SJSA1 (cell line): ENCODE measurements around the gene MYADM. TPM values are rescaled to one million over a fixed set of nuclear protein-coding genes. Genes with fewer than 3 reads are reported as not detected.

Experiments used
- DNase-seq, 2 experiments: peaks; one replicate each; pipeline ENCODE4 v3.0.0-alpha.2; 2015 to 2020; ENCODE audit warnings: low spot score in 2 of 2, low read depth in 1 of 2
- H3K27ac ChIP-seq: fragments of 250-450 bp; sonication (Bioruptor Pico); 2 replicates; pipeline ENCODE4 v1.5.1; 2020; ENCODE audit warnings: mild to moderate bottlenecking, moderate library complexity
- H3K27me3 ChIP-seq: fragments of 250-450 bp; sonication (Bioruptor Pico); replicated peaks from 2 replicates; pipeline ENCODE4 v1.5.1; 2020; ENCODE audit warnings: mild to moderate bottlenecking, moderate library complexity
- H3K36me3 ChIP-seq: fragments of 250-450 bp; sonication (Bioruptor Pico); 2 replicates; pipeline ENCODE4 v1.5.1; 2020; ENCODE audit warnings: mild to moderate bottlenecking
- H3K4me1 ChIP-seq: fragments of 250-450 bp; sonication (Bioruptor Pico); replicated peaks from 2 replicates; pipeline ENCODE4 v1.6.1; 2021; ENCODE audit warnings: mild to moderate bottlenecking
- H3K4me3 ChIP-seq: fragments of 250-450 bp; sonication (Bioruptor Pico); 2 replicates; pipeline ENCODE4 v1.5.1; 2020; ENCODE audit warnings: mild to moderate bottlenecking
- H3K9me3 ChIP-seq: fragments of 250-450 bp; sonication (Bioruptor Pico); replicated peaks from 2 replicates; pipeline ENCODE4 v1.5.1; 2020; ENCODE audit warnings: mild to moderate bottlenecking
- total RNA-seq: library from RNA; depleted of rRNA; stranded (reverse); fragments of >200 nt; shearing (Covaris generic); gene quantifications from 2 replicates; pipeline ENCODE4 v1.2.3, GENCODE V29; 2014

The MYADM gene
- total RNA-seq, 1 experiment from 2014 or later, result 35.7 TPM

GRCh38 chr19:53885036-53885435 is 17.4 kb downstream of the MYADM start:
- Histone ChIP-seq H3K27me3 (peaks cover 48% of the 10 kb centered on the region), H3K27ac (no peak overlapping the region)

GRCh38 chr19:53892301-53892980 is 24.8 kb downstream of the MYADM start:
- Histone ChIP-seq H3K9me3 (no peaks in the 10 kb centered on the region), H3K27ac (no peak overlapping the region), H3K4me1 (no peaks in the 10 kb centered on the region), H3K36me3 (no peaks in the 10 kb centered on the region), H3K4me3 (no peak overlapping the region), H3K27me3 (peaks cover 31% of the 10 kb centered on the region)
- DNase-seq, result no peak

More at GRCh38 chr19:53885036-53885435, 17.4 kb downstream of the MYADM start:
- no peaks in the 10 kb centered on the region for H3K36me3 ChIP-seq
- no peak overlapping the region for H3K4me3 ChIP-seq
- DNase-seq, result no peak
- peaks cover 17% of the 10 kb centered on the region for H3K4me1 ChIP-seq
- no peaks in the 10 kb centered on the region for H3K9me3 ChIP-seq

- Histone ChIP-seq H3K36me3 (no peaks in the 10 kb centered on the region), H3K27me3 (peaks cover 32% of the 10 kb centered on the region), H3K9me3 (no peaks in the 10 kb centered on the region), H3K4me1 (no peaks in the 10 kb centered on the region), H3K27ac (no peak overlapping the region), H3K4me3 (no peak overlapping the region)
- DNase-seq, result no peak
Observed at GRCh38 chr19:53892981-53893325, 25.3 kb downstream of the MYADM start.

- no peak overlapping the region for H3K27ac ChIP-seq
- no peak for DNase-seq
- H3K27me3 ChIP-seq, result peaks cover 32% of the 10 kb centered on the region
- H3K36me3 ChIP-seq, result no peaks in the 10 kb centered on the region
- H3K4me1 ChIP-seq, result no peaks in the 10 kb centered on the region
- H3K4me3 ChIP-seq, result no peak overlapping the region
- H3K9me3 ChIP-seq, result no peaks in the 10 kb centered on the region
Observed at GRCh38 chr19:53894707-53895106, 27.0 kb downstream of the MYADM start.

- no peaks in the 10 kb centered on the region for H3K36me3 ChIP-seq
- H3K4me1 ChIP-seq, result no peaks in the 10 kb centered on the region
- DNase-seq, result no peak
- no peaks in the 10 kb centered on the region for H3K9me3 ChIP-seq
- no peak overlapping the region for H3K27ac ChIP-seq
- H3K4me3 ChIP-seq, result no peak overlapping the region
- peaks cover 24% of the 10 kb centered on the region; the same call in 1 of the 2 replicates for H3K27me3 ChIP-seq
Observed at GRCh38 chr19:53896682-53897081, 29.0 kb downstream of the MYADM start.

GRCh38 chr19:53897459-53897858 is 29.8 kb downstream of the MYADM start:
- no peaks in the 10 kb centered on the region for H3K4me1 ChIP-seq
- H3K9me3 ChIP-seq, result no peaks in the 10 kb centered on the region
- peaks cover 21% of the 10 kb centered on the region; the same call in 1 of the 2 replicates for H3K27me3 ChIP-seq
- H3K4me3 ChIP-seq, result no peak overlapping the region
- no peak overlapping the region for H3K27ac ChIP-seq
- H3K36me3 ChIP-seq, result no peaks in the 10 kb centered on the region
- no peak for DNase-seq

GRCh38 chr19:53898166-53898565 is 30.5 kb downstream of the MYADM start:
- DNase-seq, result no peak
- no peak overlapping the region for H3K4me3 ChIP-seq

GRCh38 chr19:53898636-53899341 is 31.1 kb downstream of the MYADM start:
- Histone ChIP-seq H3K27ac (no peak overlapping the region), H3K27me3 (peaks cover 10% of the 10 kb centered on the region; the same call in 1 of the 2 replicates), H3K9me3 (no peaks in the 10 kb centered on the region), H3K4me3 (no peak overlapping the region), H3K4me1 (no peaks in the 10 kb centered on the region), H3K36me3 (no peaks in the 10 kb centered on the region)
- DNase-seq, result no peak

More at GRCh38 chr19:53898166-53898565, 30.5 kb downstream of the MYADM start:
- no peaks in the 10 kb centered on the region for H3K36me3 ChIP-seq
- no peaks in the 10 kb centered on the region for H3K4me1 ChIP-seq
- H3K27ac ChIP-seq, result no peak overlapping the region
- peaks cover 16% of the 10 kb centered on the region; the same call in 1 of the 2 replicates for H3K27me3 ChIP-seq
- no peaks in the 10 kb centered on the region for H3K9me3 ChIP-seq

GRCh38 chr19:53900191-53900860 is 32.6 kb downstream of the MYADM start:
- Histone ChIP-seq H3K9me3 (no peaks in the 10 kb centered on the region), H3K36me3 (no peaks in the 10 kb centered on the region), H3K4me1 (no peaks in the 10 kb centered on the region), H3K27ac (no peak overlapping the region), H3K27me3 (peaks cover 13% of the 10 kb centered on the region), H3K4me3 (no peak overlapping the region)
- no peak for DNase-seq

- Histone ChIP-seq H3K4me1 (peaks cover 14% of the 10 kb centered on the region), H3K27me3 (peaks cover 27% of the 10 kb centered on the region), H3K36me3 (no peaks in the 10 kb centered on the region), H3K27ac (no peak overlapping the region), H3K9me3 (no peaks in the 10 kb centered on the region; the same call in 1 of the 2 replicates), H3K4me3 (no peak overlapping the region)
- no peak for DNase-seq
Observed at GRCh38 chr19:53903055-53903680, 35.5 kb downstream of the MYADM start.

GRCh38 chr19:53904909-53905308 is 37.2 kb downstream of the MYADM start:
- Histone ChIP-seq H3K9me3 (no peaks in the 10 kb centered on the region; the same call in 1 of the 2 replicates), H3K27ac (no peak overlapping the region), H3K4me1 (peaks cover 21% of the 10 kb centered on the region), H3K27me3 (peaks cover 41% of the 10 kb centered on the region), H3K4me3 (no peak overlapping the region), H3K36me3 (no peaks in the 10 kb centered on the region)
- DNase-seq, result no peak

- H3K4me3 ChIP-seq, result no peak overlapping the region
- peaks cover 48% of the 10 kb centered on the region for H3K27me3 ChIP-seq
- no peak overlapping the region for H3K27ac ChIP-seq
- DNase-seq, result no peak
- H3K9me3 ChIP-seq, result no peaks in the 10 kb centered on the region; the same call in 1 of the 2 replicates
- H3K36me3 ChIP-seq, result no peaks in the 10 kb centered on the region
- peaks cover 21% of the 10 kb centered on the region for H3K4me1 ChIP-seq
Observed at GRCh38 chr19:53905787-53906186, 38.1 kb downstream of the MYADM start.

- H3K27me3 ChIP-seq, result peaks cover 48% of the 10 kb centered on the region
Observed at GRCh38 chr19:53906211-53907192, 38.8 kb downstream of the MYADM start.

More at GRCh38 chr19:53906211-53907192, 38.8 kb downstream of the MYADM start:
- Histone ChIP-seq H3K9me3 (no peaks in the 10 kb centered on the region; the same call in 1 of the 2 replicates), H3K4me1 (peaks cover 21% of the 10 kb centered on the region), H3K27ac (no peak overlapping the region), H3K36me3 (no peaks in the 10 kb centered on the region), H3K4me3 (no peak overlapping the region)
- DNase-seq, result no peak
